ENCODE data around the gene FAIM.
"Not testable (repeated sequence)": the region's sequence is repeated elsewhere in the genome, so short reads cannot be mapped to it uniquely, and the experiment has no call there.

Gene FAIM

DNA sequence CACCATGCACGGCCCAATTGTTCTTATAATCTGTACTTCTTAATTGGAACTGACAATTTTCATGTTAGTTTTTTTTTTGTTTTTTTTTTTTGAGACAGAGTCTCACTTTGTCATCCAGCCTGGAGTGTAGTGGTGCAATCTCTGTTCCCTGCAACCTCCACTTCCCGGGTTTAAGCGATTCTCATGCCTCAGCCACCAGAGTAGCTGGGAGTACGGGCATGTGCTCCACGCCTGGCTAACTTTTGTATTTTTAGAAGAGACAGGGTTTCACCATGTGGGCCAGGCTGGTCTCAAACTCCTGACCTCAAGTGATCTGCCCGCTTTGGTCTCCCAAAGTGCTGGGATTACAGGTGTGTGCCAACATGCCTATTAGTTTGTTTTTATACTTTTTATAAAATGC is 72.4 kb downstream of the FAIM start:
- DNase-seq (ENCODE audit: low read depth) = not testable (repeated sequence)

DNA sequence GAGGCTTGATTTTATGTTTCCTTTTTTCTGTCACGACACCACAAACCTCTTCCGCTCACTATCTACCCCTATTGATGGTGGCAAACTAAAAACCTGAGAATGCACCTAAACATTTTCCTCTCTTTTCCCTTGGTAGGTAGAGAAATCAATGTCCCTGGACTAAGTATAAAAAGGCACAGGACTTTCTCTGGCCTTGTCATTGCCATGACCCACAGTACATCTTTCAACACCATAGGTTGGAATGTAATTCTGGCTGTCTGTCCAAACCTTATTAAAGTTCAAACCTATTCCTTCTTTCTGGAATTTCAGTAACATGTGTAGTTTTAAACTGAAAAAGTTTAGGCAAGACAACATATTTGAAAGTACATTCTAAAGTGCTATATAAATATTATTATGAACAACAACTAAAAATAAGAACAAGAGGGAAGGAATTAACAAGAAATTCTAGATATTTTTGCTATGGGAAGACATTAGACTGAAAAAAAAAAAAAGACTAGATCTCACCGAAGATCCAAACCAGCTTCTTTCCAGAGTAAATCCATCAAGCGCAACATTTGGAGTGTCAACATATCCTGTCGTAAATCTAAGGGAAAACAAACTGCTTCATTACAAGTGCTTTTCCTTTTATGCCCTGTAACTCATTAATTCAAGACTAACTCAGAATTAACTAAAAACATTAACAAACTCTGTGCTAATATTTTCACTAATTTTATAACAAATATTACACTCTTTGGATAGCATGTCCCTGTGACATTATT is 73.1 kb downstream of the FAIM start:
- no peak for DNase-seq (ENCODE audit: low read depth)

- DNase-seq (ENCODE audit: low read depth) = no peak
Observed at GRCh38 chr3:138682648-138683047, 74.1 kb downstream of the FAIM start.
